ENCODE measurements around the gene SLC35B2. TPM values are rescaled to one million over a fixed set of nuclear protein-coding genes. Genes with fewer than 3 reads are reported as not detected.
A peak's percentile ranks its signal among the peaks of the same experiment; 100 is the strongest.

The SLC35B2 gene
- total and polyA plus RNA-seq, 2 experiments from 2014 or later = 101 to 114 TPM

GRCh38 chr6:44227148-44227793 is 30.1 kb downstream of the SLC35B2 start:
- no peak overlapping the region for H2AFZ ChIP-seq
- H3K9ac ChIP-seq = no peak overlapping the region
- H4K20me1 ChIP-seq (ENCODE audit: insufficient read depth) = no peaks in the 10 kb centered on the region
- H3K9me3 ChIP-seq (ENCODE audit: low read depth) = no peaks in the 10 kb centered on the region
- H3K27me3 ChIP-seq (replicated peaks; ENCODE audit: insufficient read depth) = no peaks in the 10 kb centered on the region
- no peak overlapping the region for H3K4me2 ChIP-seq (ENCODE audit: unreplicated experiment)
- no peaks in the 10 kb centered on the region for H3K36me3 ChIP-seq (ENCODE audit: low read depth)
- no peaks in the 10 kb centered on the region for H3K9me2 ChIP-seq (ENCODE audit: insufficient read depth)
- no peak for TF ChIP-seq EZH2 (IDR thresholded peaks at IDR 0.05; ENCODE audit: insufficient read depth, poor library complexity, severe bottlenecking)
- TF ChIP-seq EZH2phosphoT487 (IDR thresholded peaks at IDR 0.05; ENCODE audit: insufficient read depth, low read depth) = no peak
- DNase-seq = no peak
- H3K79me2 ChIP-seq (ENCODE audit: insufficient read depth) = no peaks in the 10 kb centered on the region; the same call in 1 of the 2 replicates
- no peak overlapping the region for H3K27ac ChIP-seq
- H3F3A ChIP-seq (ENCODE audit: insufficient read depth) = 0 out of 2 replicates have a peak, but pooled peaks cover 6% of the 10 kb centered on the region
- in situ Hi-C loops (cut with MboI) = no loop called here
- no peak overlapping the region for H3K4me3 ChIP-seq
- peaks cover 19% of the 10 kb centered on the region for H3K4me1 ChIP-seq (ENCODE audit: insufficient read depth)
- 44% methylated on average over 7 of the region's 7 CpGs for WGBS, 2 experiments (ENCODE audit: low coverage in 1 of 2, low lambda C conversion rate in 2 of 2, missing lambda C conversion rate in 2 of 2)

GRCh38 chr6:44226368-44227147 is 30.8 kb downstream of the SLC35B2 start:
- Histone ChIP-seq H3K4me2 (ENCODE audit: unreplicated experiment) (no peak overlapping the region), H3K27me3 (replicated peaks; ENCODE audit: insufficient read depth) (no peaks in the 10 kb centered on the region), H3F3A (ENCODE audit: insufficient read depth) (0 out of 2 replicates have a peak, but pooled peaks cover 6% of the 10 kb centered on the region), H4K20me1 (ENCODE audit: insufficient read depth) (no peaks in the 10 kb centered on the region), H3K9me3 (ENCODE audit: low read depth) (no peaks in the 10 kb centered on the region), H3K9me2 (ENCODE audit: insufficient read depth) (no peaks in the 10 kb centered on the region), H3K27ac (no peak overlapping the region), H3K79me2 (ENCODE audit: insufficient read depth) (no peaks in the 10 kb centered on the region; the same call in 1 of the 2 replicates), H3K36me3 (ENCODE audit: low read depth) (no peaks in the 10 kb centered on the region), H3K4me3 (no peak overlapping the region), H2AFZ (0 out of 2 replicates have a peak overlapping the region, but pooled peaks have one; percentile 16), H3K4me1 (ENCODE audit: insufficient read depth) (peaks cover 23% of the 10 kb centered on the region), H3K9ac (no peak overlapping the region)
- TF ChIP-seq EZH2 (IDR thresholded peaks at IDR 0.05; ENCODE audit: insufficient read depth, poor library complexity, severe bottlenecking) (no peak), EZH2phosphoT487 (IDR thresholded peaks at IDR 0.05; ENCODE audit: insufficient read depth, low read depth) (no peak)
- 39 to 40% methylated on average over 13 to 15 of the region's 15 CpGs for WGBS, 2 experiments (ENCODE audit: low coverage in 1 of 2, low lambda C conversion rate in 2 of 2, missing lambda C conversion rate in 2 of 2)
- DNase-seq = no peak
- in situ Hi-C loops (cut with MboI) = no loop called here

- no peaks in the 10 kb centered on the region for H3K36me3 ChIP-seq (ENCODE audit: low read depth)
- TF ChIP-seq EZH2phosphoT487 (IDR thresholded peaks at IDR 0.05; ENCODE audit: insufficient read depth, low read depth) (no peak), EZH2 (IDR thresholded peaks at IDR 0.05; ENCODE audit: insufficient read depth, poor library complexity, severe bottlenecking) (no peak)
- in situ Hi-C loops (cut with MboI) = no loop called here
- 82 to 91% methylated on average over 8 of the region's 8 CpGs for WGBS, 2 experiments (ENCODE audit: low coverage in 1 of 2, low lambda C conversion rate in 2 of 2, missing lambda C conversion rate in 2 of 2)
- H3K4me1 ChIP-seq (ENCODE audit: insufficient read depth) = peaks cover 30% of the 10 kb centered on the region
- H3F3A ChIP-seq (ENCODE audit: insufficient read depth) = 0 out of 2 replicates have a peak, but pooled peaks cover 12% of the 10 kb centered on the region
- no peaks in the 10 kb centered on the region for H3K9me3 ChIP-seq (ENCODE audit: low read depth)
- no peak overlapping the region for H3K9ac ChIP-seq
- no peaks in the 10 kb centered on the region for H4K20me1 ChIP-seq (ENCODE audit: insufficient read depth)
- H3K79me2 ChIP-seq (ENCODE audit: insufficient read depth) = no peaks in the 10 kb centered on the region; the same call in 1 of the 2 replicates
- H3K4me3 ChIP-seq = no peak overlapping the region
- H3K9me2 ChIP-seq (ENCODE audit: insufficient read depth) = no peaks in the 10 kb centered on the region
- H3K27ac ChIP-seq = no peak overlapping the region
- H3K27me3 ChIP-seq (replicated peaks; ENCODE audit: insufficient read depth) = no peaks in the 10 kb centered on the region
- H2AFZ ChIP-seq = no peak overlapping the region
- H3K4me2 ChIP-seq (ENCODE audit: unreplicated experiment) = no peak overlapping the region
- no peak for DNase-seq
These were observed 31.6 kb downstream of the SLC35B2 start for GRCh38 chr6:44225579-44226325.

- H3K4me2 ChIP-seq (ENCODE audit: unreplicated experiment) = no peak overlapping the region
- H3K79me2 ChIP-seq (ENCODE audit: insufficient read depth) = no peaks in the 10 kb centered on the region; the same call in 1 of the 2 replicates
- WGBS, 2 experiments (ENCODE audit: low coverage in 1 of 2, low lambda C conversion rate in 2 of 2, missing lambda C conversion rate in 2 of 2) = 79 to 84% methylated on average over 4 of the region's 4 CpGs
- in situ Hi-C loops (cut with MboI) = no loop called here
- H3K9ac ChIP-seq = no peak overlapping the region
- TF ChIP-seq EZH2phosphoT487 (IDR thresholded peaks at IDR 0.05; ENCODE audit: insufficient read depth, low read depth) = no peak
- no peak for TF ChIP-seq EZH2 (IDR thresholded peaks at IDR 0.05; ENCODE audit: insufficient read depth, poor library complexity, severe bottlenecking)
- no peaks in the 10 kb centered on the region for H3K27me3 ChIP-seq (replicated peaks; ENCODE audit: insufficient read depth)
- no peaks in the 10 kb centered on the region for H3K36me3 ChIP-seq (ENCODE audit: low read depth)
- H3K4me3 ChIP-seq = no peak overlapping the region
- no peaks in the 10 kb centered on the region for H3K9me2 ChIP-seq (ENCODE audit: insufficient read depth)
- no peak overlapping the region for H2AFZ ChIP-seq
- no peaks in the 10 kb centered on the region for H3K9me3 ChIP-seq (ENCODE audit: low read depth)
- H3K27ac ChIP-seq = no peak overlapping the region
- DNase-seq = no peak
- peaks cover 30% of the 10 kb centered on the region for H3K4me1 ChIP-seq (ENCODE audit: insufficient read depth)
- 0 out of 2 replicates have a peak, but pooled peaks cover 13% of the 10 kb centered on the region for H3F3A ChIP-seq (ENCODE audit: insufficient read depth)
- no peaks in the 10 kb centered on the region for H4K20me1 ChIP-seq (ENCODE audit: insufficient read depth)
These were observed 32.4 kb downstream of the SLC35B2 start for GRCh38 chr6:44224965-44225305.
